CD8-positive, alpha-beta memory T cell (primary cell): ENCODE data around the gene MAP3K5. TPM values are rescaled to one million over a fixed set of nuclear protein-coding genes. Genes with fewer than 3 reads are reported as not detected.

ENCODE experiments used
- CTCF ChIA-PET: fragments of 350-600 bp; sonication (Branson Sonifier 250); formaldehyde crosslinking; loops from one replicate; lab custom pipeline; 2021; ENCODE audit warnings: antibody characterized with exemption; lab: Charles Lee
- POLR2A ChIA-PET: fragments of 350-600 bp; sonication (Branson Sonifier 250); formaldehyde crosslinking; loops from one replicate; lab custom pipeline; 2021; ENCODE audit warnings: antibody characterized with exemption; lab: Charles Lee
- DNase-seq, 5 donors: peaks; one replicate each; pipeline versions ENCODE4 v3.0.0 to v3.0.0-alpha.2; 2020 to 2022; ENCODE audit warnings: mixed read lengths in 1 of 5
- H3K27ac ChIP-seq: one replicate; pipeline ENCODE4 v1.7.0; 2013; ENCODE audit warnings: low read depth, mild to moderate bottlenecking, low read length, moderate library complexity
- H3K27me3 ChIP-seq: 2 replicates; pipeline ENCODE4 v1.7.0; 2013; ENCODE audit warnings: low read length, mild to moderate bottlenecking; ENCODE audit not compliant: insufficient read depth, poor library complexity, severe bottlenecking
- H3K36me3 ChIP-seq: 2 replicates; pipeline ENCODE4 v1.7.0; 2013; ENCODE audit warnings: mild to moderate bottlenecking, low read length, moderate library complexity; ENCODE audit not compliant: insufficient read depth
- H3K4me1 ChIP-seq: 2 replicates; pipeline ENCODE4 v1.7.0; 2013; ENCODE audit warnings: mild to moderate bottlenecking, low read length, moderate library complexity; ENCODE audit not compliant: insufficient read depth
- H3K4me3 ChIP-seq: 2 replicates; pipeline ENCODE4 v1.7.0; 2013; ENCODE audit warnings: mild to moderate bottlenecking, low read length
- H3K9me3 ChIP-seq: 2 replicates; pipeline ENCODE4 v1.7.0; 2013; ENCODE audit warnings: mild to moderate bottlenecking, low read length
- H3K27ac Mint-ChIP-seq, 8 donors: one replicate each; pipeline ENCODE4 v1.8.0; 2020 to 2021; ENCODE audit warnings: mixed read lengths in 8 of 8, mild to moderate bottlenecking in 6 of 8, inconsistent platforms in 3 of 8, moderate library complexity in 3 of 8
- H3K27me3 Mint-ChIP-seq, 2 donors: one replicate each; pipeline ENCODE4 v1.8.0; 2020 to 2021; ENCODE audit warnings: mixed read lengths in 2 of 2, mild to moderate bottlenecking in 1 of 2, moderate library complexity in 1 of 2
- H3K36me3 Mint-ChIP-seq, 3 donors: one replicate each; pipeline ENCODE4 v1.8.0; 2020 to 2021; ENCODE audit warnings: mixed read lengths in 3 of 3, inconsistent platforms in 1 of 3, mild to moderate bottlenecking in 1 of 3
- H3K4me1 Mint-ChIP-seq, 3 donors: one replicate each; pipeline ENCODE4 v1.8.0; 2020 to 2021; ENCODE audit warnings: mixed read lengths in 3 of 3, inconsistent platforms in 1 of 3, mild to moderate bottlenecking in 1 of 3
- H3K4me3 Mint-ChIP-seq, 7 donors: one replicate each; pipeline ENCODE4 v1.8.0; 2020 to 2021; ENCODE audit warnings: mixed read lengths in 7 of 7, mild to moderate bottlenecking in 6 of 7, moderate library complexity in 4 of 7, inconsistent platforms in 2 of 7
- H3K9me3 Mint-ChIP-seq, 5 donors: one replicate each; pipeline ENCODE4 v1.8.0; 2020 to 2022; ENCODE audit warnings: mixed read lengths in 5 of 5, mild to moderate bottlenecking in 3 of 5, moderate library complexity in 2 of 5, inconsistent platforms in 1 of 5
- polyA plus RNA-seq: library from polyadenylated mRNA; unstranded; fragments of 300-500 nt; fragmentation: Illumina TruSeq; gene quantifications from one replicate; pipeline ENCODE4 v1.2.3, GENCODE V29; 2021
- total RNA-seq, 2 experiments: library from RNA; stranded (reverse); gene quantifications; one replicate each; pipeline ENCODE4 v1.2.3, GENCODE V29; 2021

Gene MAP3K5
- total and polyA plus RNA-seq, 3 experiments from 2014 or later: 12.6 to 19.9 (median 12.9) TPM

DNA sequence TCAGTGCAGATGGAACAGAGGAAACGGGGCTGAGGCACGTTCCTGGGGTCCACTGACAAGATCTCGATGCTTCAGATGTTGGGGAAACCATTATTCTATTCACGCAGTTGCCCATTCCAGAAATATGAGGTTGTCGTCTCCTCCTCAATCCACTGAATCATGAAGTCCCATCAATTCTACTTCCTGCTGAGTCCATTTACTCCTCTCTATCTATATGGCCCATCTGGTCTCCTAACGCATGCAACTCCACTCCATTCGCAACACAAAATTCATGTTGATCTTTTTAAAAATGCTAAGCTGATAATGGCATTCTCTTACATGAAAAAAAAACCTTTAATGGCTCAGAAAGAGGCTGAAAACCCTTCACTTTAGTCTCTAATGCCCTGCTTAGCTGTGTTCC is 37.5 kb downstream of the MAP3K5 start:
- Histone ChIP-seq H3K9me3 (no peaks in the 10 kb centered on the region), H3K27ac (peak overlapping the region; percentile 52), H3K36me3 (no peaks in the 10 kb centered on the region), H3K27me3 (no peaks in the 10 kb centered on the region), H3K4me3 (no peak overlapping the region), H3K4me1 (peaks cover 54% of the 10 kb centered on the region)
- H3K4me3 Mint-ChIP-seq: peak overlapping the region in 2 of 7 donors; percentile 6 to 28
- ChIA-PET POLR2A (interaction anchor here (1.5 kb wide), 1 partner anchor 9 kb away, joined by 7 read pairs; no protein-coding TSS in a partner anchor), CTCF (interaction anchor here (0.8 to 8.1 kb wide), 5 partner anchors 10 to 110 kb away, joined by 3 to 82 read pairs (median 8); partner anchors contain the start of gene MAP3K5)
- no peaks in the 10 kb centered on the region for H3K9me3 Mint-ChIP-seq
- H3K4me1 Mint-ChIP-seq: peaks cover 68 to 79% (median 75%) of the 10 kb centered on the region in 3 donors
- peaks cover 0 to 5% (median 1%) of the 10 kb centered on the region in 3 donors for H3K36me3 Mint-ChIP-seq
- DNase-seq: no peak
- H3K27ac Mint-ChIP-seq: peak overlapping the region; percentile 14 to 96 (median 79)
- H3K27me3 Mint-ChIP-seq: no peaks in the 10 kb centered on the region

DNA sequence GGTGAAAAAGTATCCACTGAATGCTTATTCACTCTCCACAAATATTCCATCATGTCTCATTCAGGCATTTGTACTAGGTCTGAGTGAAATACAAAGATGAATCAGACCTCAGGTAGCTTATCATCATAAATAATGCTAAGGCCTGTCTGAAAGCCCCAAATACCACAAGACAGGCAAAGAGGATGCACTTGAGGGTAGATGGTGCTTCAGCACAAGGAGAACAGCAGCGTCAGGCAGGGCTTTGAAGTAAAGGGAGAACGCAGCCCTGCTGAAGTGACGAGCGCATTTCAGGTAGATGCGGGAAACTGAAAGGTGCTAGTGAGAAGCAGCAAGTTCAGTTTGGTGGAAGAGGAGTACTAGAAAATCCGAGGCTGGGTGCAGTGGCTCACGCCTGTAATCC is 38.7 kb downstream of the MAP3K5 start:
- no peaks in the 10 kb centered on the region for H3K27me3 ChIP-seq
- H3K27ac ChIP-seq: no peak overlapping the region
- no peaks in the 10 kb centered on the region for H3K9me3 ChIP-seq
- POLR2A ChIA-PET: interaction anchor here (0.8 to 2.9 kb wide), 4 partner anchors 11 to 106 kb away, joined by 3 to 19 read pairs (median 4); partner anchors contain the start of gene MAP3K5
- H3K27ac Mint-ChIP-seq: peak overlapping the region; percentile 76 to 96 (median 91)
- H3K9me3 Mint-ChIP-seq: no peaks in the 10 kb centered on the region
- peaks cover 0 to 5% (median 1%) of the 10 kb centered on the region in 3 donors for H3K36me3 Mint-ChIP-seq
- no peaks in the 10 kb centered on the region for H3K27me3 Mint-ChIP-seq
- peak overlapping the region; percentile 11 to 81 (median 68) for H3K4me3 Mint-ChIP-seq
- no peak overlapping the region for H3K4me3 ChIP-seq
- peaks cover 72 to 85% (median 84%) of the 10 kb centered on the region in 3 donors for H3K4me1 Mint-ChIP-seq
- H3K36me3 ChIP-seq: no peaks in the 10 kb centered on the region
- CTCF ChIA-PET: interaction anchor here (1.1 to 8.1 kb wide), 3 partner anchors 9 to 109 kb away, joined by 3 to 82 read pairs (median 8); partner anchors contain the start of gene MAP3K5
- H3K4me1 ChIP-seq: peaks cover 59% of the 10 kb centered on the region
- DNase-seq: peak; percentile 27 to 82 (median 80)

DNA sequence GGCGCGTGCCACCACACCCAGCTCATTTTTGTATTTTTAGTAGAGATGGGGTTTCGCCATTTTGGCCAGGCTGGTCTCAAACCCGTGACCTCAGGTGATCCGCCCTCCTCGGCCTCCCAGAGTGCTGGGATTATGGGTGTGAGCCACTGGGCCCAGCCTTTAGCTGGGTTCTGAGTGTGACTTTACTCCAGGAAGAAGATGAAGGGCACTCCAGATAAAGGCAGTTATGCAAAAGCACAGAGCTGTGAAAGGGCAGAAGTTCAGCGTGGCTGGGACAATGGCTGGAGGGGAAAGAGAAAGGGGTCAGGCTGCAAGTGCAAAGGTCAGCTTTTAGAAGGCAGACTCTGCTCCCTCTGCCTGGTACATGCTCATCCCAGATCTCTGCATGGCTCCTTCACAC is 39.7 kb downstream of the MAP3K5 start:
- DNase-seq: no peak
- Mint-ChIP-seq H3K4me1 (peaks cover 75 to 94% (median 93%) of the 10 kb centered on the region in 3 donors), H3K27ac (peak overlapping the region; percentile 65 to 96 (median 91)), H3K4me3 (peak overlapping the region; percentile 44 to 81 (median 67)), H3K36me3 (peaks cover 0 to 5% (median 1%) of the 10 kb centered on the region in 3 donors), H3K9me3 (no peaks in the 10 kb centered on the region), H3K27me3 (no peaks in the 10 kb centered on the region)
- H3K27me3 ChIP-seq: no peaks in the 10 kb centered on the region
- H3K36me3 ChIP-seq: no peaks in the 10 kb centered on the region
- POLR2A ChIA-PET: interaction anchor here (2.9 kb wide), 1 partner anchor 39 kb away, joined by 19 read pairs; the partner anchor contains the start of gene MAP3K5
- no peaks in the 10 kb centered on the region for H3K9me3 ChIP-seq
- no peak overlapping the region for H3K27ac ChIP-seq
- CTCF ChIA-PET: interaction anchor here (1.1 to 8.1 kb wide), 2 partner anchors 10 to 38 kb away, joined by 3 to 82 read pairs; partner anchors contain the start of gene MAP3K5
- H3K4me3 ChIP-seq: no peak overlapping the region
- H3K4me1 ChIP-seq: peaks cover 59% of the 10 kb centered on the region

DNA sequence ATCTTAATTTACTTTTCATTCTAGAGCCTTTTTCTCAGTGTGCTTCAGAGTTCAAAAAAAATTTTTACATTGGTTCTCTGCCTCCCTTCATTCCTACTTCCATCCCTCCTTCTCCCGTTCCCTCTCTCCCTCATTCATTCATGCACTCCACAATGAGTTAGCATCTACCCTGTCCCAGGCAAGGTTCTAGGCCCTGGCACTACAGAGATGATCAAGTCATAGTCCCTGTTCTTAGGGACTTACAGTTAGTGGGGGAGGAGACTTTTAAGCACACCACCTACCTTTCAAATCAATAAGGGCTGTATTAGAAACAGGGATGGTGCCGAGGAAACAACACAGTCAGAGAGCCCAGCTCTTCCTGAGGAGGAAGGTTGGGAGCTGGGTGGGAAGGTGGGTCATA is 40.3 kb downstream of the MAP3K5 start:
- H3K4me1 ChIP-seq: peaks cover 59% of the 10 kb centered on the region

DNA sequence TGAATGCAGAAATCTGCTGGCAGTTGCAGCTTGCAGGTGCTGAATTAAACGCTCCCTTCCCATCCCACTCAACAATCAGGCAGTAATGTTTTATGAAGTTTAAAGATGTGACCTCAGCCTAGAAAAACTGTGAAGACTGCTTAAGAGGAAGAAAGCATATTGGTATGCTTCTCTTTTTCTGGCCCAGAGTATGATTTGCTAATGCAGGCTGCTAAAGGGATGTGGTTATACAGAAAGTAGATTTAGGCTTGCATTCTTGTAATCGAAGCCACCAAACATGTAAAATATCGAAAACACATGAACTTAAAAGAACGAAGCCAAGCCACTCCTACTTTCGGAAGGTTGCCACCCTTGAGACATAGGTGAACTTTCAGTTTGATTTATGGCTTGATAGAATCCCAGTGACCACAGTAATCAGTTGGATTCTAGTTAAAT is 40.7 kb downstream of the MAP3K5 start:
- POLR2A ChIA-PET: interaction anchor here (1.3 to 2.9 kb wide), 2 partner anchors 36 to 40 kb away, joined by 8 to 19 read pairs; partner anchors contain the start of gene MAP3K5
- peak overlapping the region; percentile 52 to 96 (median 90) for H3K27ac Mint-ChIP-seq
- CTCF ChIA-PET: interaction anchor here (8.1 kb wide), 1 partner anchor 39 kb away, joined by 82 read pairs; the partner anchor contains the start of gene MAP3K5
- H3K9me3 Mint-ChIP-seq: no peaks in the 10 kb centered on the region
- H3K4me1 Mint-ChIP-seq: peaks cover 75 to 94% (median 93%) of the 10 kb centered on the region in 3 donors
- peak overlapping the region; percentile 24 to 83 (median 79) for H3K4me3 Mint-ChIP-seq
- peaks cover 0 to 5% (median 0%) of the 10 kb centered on the region in 3 donors for H3K36me3 Mint-ChIP-seq
- Histone ChIP-seq H3K9me3 (no peaks in the 10 kb centered on the region), H3K36me3 (no peaks in the 10 kb centered on the region), H3K4me3 (peak overlapping the region; percentile 53), H3K27ac (no peak overlapping the region), H3K4me1 (peaks cover 59% of the 10 kb centered on the region), H3K27me3 (no peaks in the 10 kb centered on the region)
- H3K27me3 Mint-ChIP-seq: no peaks in the 10 kb centered on the region
- peak in 2 of 5 donors; percentile 47 to 55 for DNase-seq

More for the DNA sequence above, 40.3 kb downstream of the MAP3K5 start:
- peaks cover 0 to 5% (median 0%) of the 10 kb centered on the region in 3 donors for H3K36me3 Mint-ChIP-seq
- H3K4me1 Mint-ChIP-seq: peaks cover 75 to 95% (median 95%) of the 10 kb centered on the region in 3 donors
- H3K9me3 ChIP-seq: no peaks in the 10 kb centered on the region
- H3K36me3 ChIP-seq: no peaks in the 10 kb centered on the region
- H3K27ac ChIP-seq: no peak overlapping the region
- POLR2A ChIA-PET: interaction anchor here (2.9 kb wide), 1 partner anchor 40 kb away, joined by 19 read pairs; the partner anchor contains the start of gene MAP3K5
- no peak for DNase-seq
- no peaks in the 10 kb centered on the region for H3K9me3 Mint-ChIP-seq
- H3K4me3 ChIP-seq: peak overlapping the region; percentile 53
- peak overlapping the region; percentile 52 to 96 (median 90) for H3K27ac Mint-ChIP-seq
- no peaks in the 10 kb centered on the region for H3K27me3 Mint-ChIP-seq
- CTCF ChIA-PET: interaction anchor here (8.1 kb wide), 1 partner anchor 39 kb away, joined by 82 read pairs; the partner anchor contains the start of gene MAP3K5
- H3K4me3 Mint-ChIP-seq: peak overlapping the region; percentile 24 to 83 (median 79)
- no peaks in the 10 kb centered on the region for H3K27me3 ChIP-seq

DNA sequence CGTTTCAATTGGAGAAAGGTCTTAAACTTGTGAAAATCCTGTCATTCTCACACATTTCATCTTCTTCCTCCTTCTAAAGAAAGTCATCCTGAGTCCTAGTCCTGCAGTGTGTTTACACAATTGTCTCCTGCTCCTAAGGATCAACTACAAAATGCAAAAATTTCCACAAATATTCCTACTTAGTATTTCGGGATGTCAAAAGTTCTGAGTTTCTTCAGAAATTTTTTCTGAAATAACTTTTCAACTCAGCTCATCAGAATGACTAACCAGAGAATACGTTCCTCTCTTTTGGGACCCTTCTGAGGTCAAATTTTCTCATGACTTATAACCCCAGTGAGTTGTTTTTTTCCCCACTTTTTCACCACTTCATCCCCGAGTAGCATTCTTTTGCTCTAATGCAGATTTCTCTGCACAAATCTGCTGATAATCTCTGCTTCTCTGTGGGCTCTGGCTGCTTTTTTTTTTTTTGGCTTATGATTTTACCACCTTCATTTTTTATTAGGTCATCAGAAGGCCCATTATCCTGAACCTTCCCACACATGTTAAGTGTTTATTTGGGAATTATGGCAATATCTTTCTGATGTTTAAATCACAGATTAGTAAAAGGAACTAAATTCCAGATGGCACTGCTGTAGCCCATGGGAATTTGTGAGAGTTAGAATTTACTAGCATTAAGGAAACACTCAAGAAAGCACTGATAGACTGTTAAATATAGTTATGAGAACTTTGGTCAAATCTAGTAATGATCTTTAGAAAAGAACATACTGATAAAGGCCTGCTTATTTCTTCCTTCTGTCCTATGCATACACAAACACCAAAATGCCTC is 41.4 kb downstream of the MAP3K5 start:
- H3K27ac ChIP-seq: no peak overlapping the region
- H3K36me3 ChIP-seq: no peaks in the 10 kb centered on the region
- H3K9me3 ChIP-seq: no peaks in the 10 kb centered on the region
- no peaks in the 10 kb centered on the region for H3K27me3 ChIP-seq
- Mint-ChIP-seq H3K4me3 (peak overlapping the region; percentile 24 to 83 (median 79)), H3K36me3 (peaks cover 0 to 5% (median 0%) of the 10 kb centered on the region in 3 donors), H3K4me1 (peaks cover 74 to 94% (median 94%) of the 10 kb centered on the region in 3 donors), H3K9me3 (no peaks in the 10 kb centered on the region), H3K27ac (peak overlapping the region; percentile 52 to 96 (median 90)), H3K27me3 (no peaks in the 10 kb centered on the region)
- POLR2A ChIA-PET: interaction anchor here (0.6 to 1.3 kb wide), 2 partner anchors 10 to 36 kb away, joined by 3 to 8 read pairs; no protein-coding TSS in a partner anchor
- peaks cover 59% of the 10 kb centered on the region for H3K4me1 ChIP-seq
- CTCF ChIA-PET: interaction anchor here (8.1 kb wide), 1 partner anchor 40 kb away, joined by 82 read pairs; the partner anchor contains the start of gene MAP3K5
- DNase-seq: no peak
- peak overlapping the region; percentile 53 for H3K4me3 ChIP-seq

DNA sequence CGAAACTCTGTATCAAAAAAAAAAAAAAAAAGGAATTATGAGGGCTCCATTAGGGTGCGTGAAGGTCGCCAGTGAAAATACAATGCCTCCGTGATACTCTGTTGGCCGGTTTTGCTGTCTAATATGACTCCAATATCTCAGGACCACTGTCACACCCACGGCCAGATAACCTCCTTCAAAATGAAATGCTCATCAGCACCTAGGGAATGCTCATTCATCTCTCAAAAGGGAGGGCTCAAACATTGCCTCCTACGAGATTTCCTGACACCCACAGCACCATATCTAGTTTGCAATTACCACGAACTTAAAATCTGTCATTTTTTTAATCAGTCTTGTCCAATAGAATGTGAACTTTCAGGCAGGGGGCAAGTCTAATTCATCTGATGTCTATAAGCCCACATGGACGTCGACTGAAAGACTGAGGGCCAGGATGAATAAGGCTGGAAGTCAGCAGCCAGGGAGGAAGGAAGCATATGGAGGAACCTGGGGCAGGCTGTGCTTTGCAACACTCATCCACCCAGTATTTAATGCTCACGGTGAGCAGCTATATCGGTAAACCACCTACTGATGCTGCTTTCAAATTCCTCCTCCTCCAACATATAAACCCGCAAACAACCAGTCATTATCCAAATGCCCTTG is 42.8 kb downstream of the MAP3K5 start:
- Histone ChIP-seq H3K36me3 (no peaks in the 10 kb centered on the region), H3K27me3 (no peaks in the 10 kb centered on the region), H3K9me3 (no peaks in the 10 kb centered on the region), H3K4me3 (no peak overlapping the region), H3K4me1 (peaks cover 57% of the 10 kb centered on the region), H3K27ac (no peak overlapping the region)
- POLR2A ChIA-PET: no interaction called here
- Mint-ChIP-seq H3K27ac (peak overlapping the region; percentile 72 to 96 (median 86)), H3K9me3 (no peaks in the 10 kb centered on the region), H3K4me1 (peaks cover 76 to 94% (median 93%) of the 10 kb centered on the region in 3 donors), H3K36me3 (peaks cover 0 to 5% (median 0%) of the 10 kb centered on the region in 3 donors), H3K27me3 (no peaks in the 10 kb centered on the region), H3K4me3 (peak overlapping the region in 3 of 7 donors; percentile 25 to 53 (median 47))
- DNase-seq: no peak
- CTCF ChIA-PET: interaction anchor here (1.5 kb wide), 1 partner anchor 43 kb away, joined by 7 read pairs; the partner anchor contains the start of gene MAP3K5
